ENCODE results near the gene PIAS3.
"Not testable (repeated sequence)": the region's sequence is repeated elsewhere in the genome, so short reads cannot be mapped to it uniquely, and the experiment has no call there.

PIAS3 gene

GRCh38 chr1:145874646-145875045, 15.8 kb upstream of the PIAS3 start:
- no peak for DNase-seq (ENCODE audit: low read depth)

GRCh38 chr1:145871994-145872924, 13.4 kb upstream of the PIAS3 start:
- peak; percentile 16 for DNase-seq (ENCODE audit: low read depth)

- no peak for DNase-seq (ENCODE audit: low read depth)
Observed at GRCh38 chr1:145868232-145868631, 9.4 kb upstream of the PIAS3 start.

- no peak for DNase-seq (ENCODE audit: low read depth)
Observed at GRCh38 chr1:145863282-145864018, 4.6 kb upstream of the PIAS3 start.

- DNase-seq (ENCODE audit: low read depth), result peak; percentile 68
Observed at GRCh38 chr1:145859491-145860023, 676 bp upstream of the PIAS3 start.

- peak; percentile 36 for DNase-seq (ENCODE audit: low read depth)
Observed at GRCh38 chr1:145858238-145858900, 512 bp downstream of the PIAS3 start.

- no peak for DNase-seq (ENCODE audit: low read depth)
Observed at GRCh38 chr1:145857170-145857569, 1.7 kb downstream of the PIAS3 start.

- DNase-seq (ENCODE audit: low read depth), result no peak
Observed at GRCh38 chr1:145855426-145855948, 3.4 kb downstream of the PIAS3 start.

- no peak for DNase-seq (ENCODE audit: low read depth)
Observed at GRCh38 chr1:145849356-145850160, 9.3 kb downstream of the PIAS3 start.

GRCh38 chr1:145847827-145848226, 11.1 kb downstream of the PIAS3 start:
- no peak for DNase-seq (ENCODE audit: low read depth)

- no peak for DNase-seq (ENCODE audit: low read depth)
Observed at GRCh38 chr1:145846201-145846612, 12.7 kb downstream of the PIAS3 start.

GRCh38 chr1:145845514-145846161, 13.2 kb downstream of the PIAS3 start, which contains the start of gene NUDT17:
Gene NUDT17 (plus strand): TSS chr1:145845630. CDS start chr1:145845641, 11 bp downstream.
- DNase-seq (ENCODE audit: low read depth), result peak; percentile 69

GRCh38 chr1:145845144-145845513, 13.8 kb downstream of the PIAS3 start:
- no peak for DNase-seq (ENCODE audit: low read depth)

GRCh38 chr1:145843031-145843430, 15.8 kb downstream of the PIAS3 start:
- DNase-seq (ENCODE audit: low read depth), result no peak

- no peak for DNase-seq (ENCODE audit: low read depth)
Observed at GRCh38 chr1:145837656-145838055, 21.2 kb downstream of the PIAS3 start.

GRCh38 chr1:145830810-145831209, 28.1 kb downstream of the PIAS3 start:
- not testable (repeated sequence) for DNase-seq (ENCODE audit: low read depth)

GRCh38 chr1:145828367-145829026, 30.4 kb downstream of the PIAS3 start:
- DNase-seq (ENCODE audit: low read depth), result no peak

- DNase-seq (ENCODE audit: low read depth), result no peak
Observed at GRCh38 chr1:145827966-145828365, 30.9 kb downstream of the PIAS3 start.

- no peak for DNase-seq (ENCODE audit: low read depth)
Observed at GRCh38 chr1:145826030-145826429, 32.9 kb downstream of the PIAS3 start.

GRCh38 chr1:145824499-145824842, 34.4 kb downstream of the PIAS3 start:
- DNase-seq (ENCODE audit: low read depth), result no peak
